H1 (cell line): Measurements from ENCODE around the gene OR2B2. TPM values are rescaled to one million over a fixed set of nuclear protein-coding genes. Genes with fewer than 3 reads are reported as not detected.

Experiments used
- ASH2L ChIP-seq: fragments of 200-600, 300-600 bp; sonication (generic); IDR thresholded peaks from one replicate; pipeline ENCODE4 v1.7.1; 2017; ENCODE audit warnings: low read length
- ATF2 ChIP-seq: IDR thresholded peaks from 2 replicates; pipeline ENCODE4 v1.6.1; 2012; ENCODE audit warnings: low read length, inconsistent platforms
- CBX5 ChIP-seq: fragments of 300-800, 300-1000 bp; sonication (generic); IDR thresholded peaks from 2 replicates; pipeline ENCODE4 v1.7.1; 2016; ENCODE audit warnings: antibody characterized with exemption, low read length, low read depth
- CHD2 ChIP-seq: IDR thresholded peaks from 2 replicates; pipeline ENCODE4 v1.6.1; 2012; ENCODE audit warnings: low read length, improper control_type of control experiment
- HDAC2 ChIP-seq, 2 experiments: fragments of 300-600 bp in 1 of 2; sonication (generic) in 1 of 2; IDR thresholded peaks; 2 replicates each; pipeline ENCODE4 v1.6.1; 2011 to 2012; ENCODE audit warnings: low read depth in 2 of 2, low read length in 2 of 2, mild to moderate bottlenecking in 2 of 2, moderate library complexity in 2 of 2, borderline replicate concordance in 1 of 2, inconsistent platforms in 1 of 2
- HDAC6 ChIP-seq: IDR thresholded peaks from one replicate; pipeline ENCODE4 v1.7.1; 2012; ENCODE audit warnings: low read depth, mild to moderate bottlenecking, inconsistent platforms, low read length, moderate library complexity
- JUND ChIP-seq: IDR thresholded peaks from 2 replicates; pipeline ENCODE4 v1.6.1; 2011; ENCODE audit warnings: mild to moderate bottlenecking, improper control_type of control experiment, low read length
- PHF8 ChIP-seq: fragments of 200-600 bp; sonication (generic); conservative IDR thresholded peaks from 2 replicates; pipeline ENCODE4 v1.7.1; 2012; ENCODE audit warnings: low read depth, mild to moderate bottlenecking, inconsistent platforms, low read length, moderate library complexity
- POU5F1 ChIP-seq: IDR thresholded peaks from 2 replicates; pipeline ENCODE4 v1.6.1; 2011; ENCODE audit warnings: low read depth, mild to moderate bottlenecking, low read length, moderate library complexity
- RBBP5 ChIP-seq: IDR thresholded peaks from 2 replicates; pipeline ENCODE4 v1.7.1; 2012; ENCODE audit warnings: low read depth, mild to moderate bottlenecking, inconsistent platforms, low read length, moderate library complexity, borderline replicate concordance
- RNF2 ChIP-seq: fragments of 200-900, 300-1000 bp; sonication (generic); IDR thresholded peaks from 2 replicates; pipeline ENCODE4 v1.7.1; 2016; ENCODE audit warnings: borderline replicate concordance, low read depth, mild to moderate bottlenecking, antibody characterized with exemption, low read length; ENCODE audit not compliant: poor library complexity, severe bottlenecking; ENCODE audit errors: missing control alignments
- RXRA ChIP-seq: IDR thresholded peaks from 2 replicates; pipeline ENCODE4 v1.6.1; 2011; ENCODE audit warnings: low read depth, mild to moderate bottlenecking, low read length, moderate library complexity; ENCODE audit not compliant: insufficient read depth
- SP1 ChIP-seq: IDR thresholded peaks from 2 replicates; pipeline ENCODE4 v1.6.1; 2011; ENCODE audit warnings: low read depth, low read length
- SP4 ChIP-seq: IDR thresholded peaks from 2 replicates; pipeline ENCODE4 v1.6.1; 2012; ENCODE audit warnings: low read length, inconsistent platforms
- SRF ChIP-seq: IDR thresholded peaks from 2 replicates; pipeline ENCODE4 v1.6.1; 2011; ENCODE audit warnings: mild to moderate bottlenecking, low read depth, low read length, moderate library complexity
- TAF1 ChIP-seq: IDR thresholded peaks from 2 replicates; pipeline ENCODE4 v1.6.1; 2011; ENCODE audit warnings: mild to moderate bottlenecking, low read depth, low read length
- TBP ChIP-seq: IDR thresholded peaks from 2 replicates; pipeline ENCODE4 v1.6.1; 2011; ENCODE audit warnings: low read depth, low read length, improper control_type of control experiment
- TCF12 ChIP-seq: IDR thresholded peaks from 2 replicates; pipeline ENCODE4 v1.6.1; 2011; ENCODE audit warnings: low read depth, mild to moderate bottlenecking, low read length
- TEAD4 ChIP-seq: IDR thresholded peaks from 2 replicates; pipeline ENCODE4 v1.6.1; 2012; ENCODE audit warnings: low read depth, low read length, inconsistent platforms, mixed read lengths
- USF2 ChIP-seq: IDR thresholded peaks from 2 replicates; pipeline ENCODE4 v1.6.1; 2011; ENCODE audit warnings: low read length, improper control_type of control experiment
- YY1 ChIP-seq: IDR thresholded peaks from 2 replicates; pipeline ENCODE4 v1.6.1; 2011; ENCODE audit warnings: low read depth, mild to moderate bottlenecking, low read length
- polyA plus RNA-seq, 7 experiments: library from polyadenylated mRNA; depleted of rRNA in 3 of 7; stranded (reverse) in 5 of 7; unstranded in 2 of 7; fragments of >200 nt in 5 of 7; fragments of 200-250 nt in 2 of 7; gene quantifications; 1 replicate in 5 of 7; 2 replicates in 1 of 7; 4 replicates in 1 of 7; pipeline versions ENCODE4 v1.2.1 to v1.2.3, GENCODE V29; 2011 to 2013; ENCODE audit warnings: missing spikeins in 2 of 7, mixed read lengths in 2 of 7
- total RNA-seq: library from RNA; stranded (reverse); fragmentation: NEBNext Ultra II Directional; extraction: Animal tissue kit (Norgen Biotek cat#: 25700); gene quantifications from 2 replicates; pipeline ENCODE4 v1.2.1, GENCODE V29; 2021
- TF ChIP-seq, protein P1 (sequence below): IDR thresholded peaks from 2 replicates; pipeline ENCODE4 v1.6.1; 2012; ENCODE audit warnings: inconsistent platforms

OR2B2 gene
- total and polyA plus RNA-seq, 2 of the 8 experiments (the other 6 are each of a cell fraction or from before 2014, with no cell fraction given), result not detected

DNA sequence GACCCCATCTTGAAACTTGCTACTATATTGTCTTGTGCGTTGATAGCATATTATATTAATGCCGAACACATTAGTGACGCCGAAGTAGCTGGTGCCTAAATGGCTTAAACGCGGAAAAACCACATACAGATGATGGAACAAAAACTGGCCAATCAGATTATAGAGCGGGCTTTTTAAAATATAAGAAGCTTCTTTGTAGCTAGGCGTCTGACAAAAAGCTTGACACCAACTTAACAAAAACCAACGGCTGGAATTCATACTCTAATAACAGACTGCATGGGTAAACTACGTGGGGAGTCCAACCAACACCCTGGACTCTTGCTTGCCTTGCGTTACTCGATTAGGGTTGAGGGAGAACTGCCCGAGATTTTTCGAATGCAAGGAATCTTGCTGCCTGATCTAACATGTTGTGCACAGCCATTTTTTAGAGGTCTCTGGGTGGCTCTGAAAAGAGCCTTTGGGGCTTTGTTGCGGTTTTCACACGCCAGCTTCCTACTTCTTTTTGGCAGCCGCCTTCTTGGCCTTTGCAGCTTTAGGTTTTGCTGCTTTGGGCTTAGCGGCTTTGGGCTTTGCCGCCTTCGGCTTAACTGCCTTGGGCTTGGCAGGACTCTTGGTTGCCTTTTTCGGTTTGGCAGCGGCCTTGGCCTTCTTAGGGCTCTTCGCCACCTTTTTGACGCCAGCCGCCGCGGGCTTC is 45.7 kb downstream of the OR2B2 start (continued):
- TF ChIP-seq RXRA (no peak), CHD2 (peak; percentile 5; the same call in 1 of the 2 replicates), SRF (0 out of 2 replicates have a peak, but pooled peaks have one; percentile 24), HDAC2 (IDR thresholded peaks at IDR 0.05; ENCODE audit: borderline replicate concordance in 1 of 2, low read depth in 2 of 2, low read length in 2 of 2) (no peak), TAF1 (peak; percentile 55; the same call in 1 of the 2 replicates), TBP (no peak), ASH2L (no peak), SP1 (peak; percentile 57; the same call in 1 of the 2 replicates), ATF2 (peak; percentile 93), PHF8 (no peak; the same call in 1 of the 2 replicates), USF2 (peak; percentile 50), TEAD4 (no peak), YY1 (peak; percentile 74; the same call in 1 of the 2 replicates), RNF2 (no peak), CBX5 (no peak), JUND (no peak), TCF12 (no peak), SP4 (no peak; the same call in none of the 2 replicates), RBBP5 (no peak), HDAC6 (peak; percentile 24), POU5F1 (peak; percentile 4; the same call in 1 of the 2 replicates)
- TF ChIP-seq, protein P1, sequence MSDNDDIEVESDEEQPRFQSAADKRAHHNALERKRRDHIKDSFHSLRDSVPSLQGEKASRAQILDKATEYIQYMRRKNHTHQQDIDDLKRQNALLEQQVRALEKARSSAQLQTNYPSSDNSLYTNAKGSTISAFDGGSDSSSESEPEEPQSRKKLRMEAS, result no peak
